ENCODE measurements around the gene CCDC188. TPM values are rescaled to one million over a fixed set of nuclear protein-coding genes. Genes with fewer than 3 reads are reported as not detected.

CCDC188 gene
- total and polyA plus RNA-seq, 2 of the 13 experiments (the other 11 are each of a cell fraction or from before 2014, with no cell fraction given), result not detected

- Histone ChIP-seq H3K4me3 (replicated peaks in 1 of 3; ENCODE audit: insufficient read depth in 1 of 3, low read depth in 2 of 3, low read length in 3 of 3) (no peak overlapping the region), H3K79me2 (ENCODE audit: insufficient read depth, low read length) (no peaks in the 10 kb centered on the region), H3K27ac (ENCODE audit: extremely low read length, insufficient read depth, low read length) (no peak overlapping the region), H3K4me1 (ENCODE audit: insufficient read depth, low read length) (no peaks in the 10 kb centered on the region), H3K9ac (ENCODE audit: insufficient read depth, low read depth, low read length) (no peak overlapping the region), H3K9me3 (ENCODE audit: low read length) (no peaks in the 10 kb centered on the region), H3K36me3 (replicated peaks in 1 of 2; ENCODE audit: control insufficient read depth in 1 of 2, insufficient read depth in 2 of 2, low read length in 2 of 2) (no peaks in the 10 kb centered on the region), H2AFZ (ENCODE audit: low read length) (no peak overlapping the region), H3K4me2 (ENCODE audit: low read depth, low read length) (no peak overlapping the region), H4K20me1 (ENCODE audit: insufficient read depth, low read length) (0 out of 2 replicates have a peak, but pooled peaks cover 3% of the 10 kb centered on the region), H3K27me3 (ENCODE audit: control insufficient read depth in 1 of 2, insufficient read depth in 2 of 2, low read length in 2 of 2) (peaks cover 23 to 71% of the 10 kb centered on the region in 2 experiments; a peak in 4 of 5 replicates)
- WGBS (ENCODE audit: low lambda C conversion rate), result no CpG with 5 or more reads among the region's 9 CpGs
- BruUV-seq (replicated peaks), result no TSS peak
- POLR2A ChIA-PET, result no interaction called here
- DNase-seq (ENCODE audit: low spot score), result no peak
- TF ChIP-seq TOE1 (CRISPR knock-in tag; IDR thresholded peaks at IDR 0.05) (no peak), GLI4 (CRISPR knock-in tag; IDR thresholded peaks at IDR 0.05; ENCODE audit: borderline replicate concordance) (no peak), TCF7 (IDR thresholded peaks at IDR 0.05; ENCODE audit: low read depth) (no peak), SIX1 (CRISPR knock-in tag; IDR thresholded peaks at IDR 0.05; ENCODE audit: borderline replicate concordance) (no peak), HOXA5 (CRISPR knock-in tag; IDR thresholded peaks at IDR 0.05) (no peak), TRIM22 (IDR thresholded peaks at IDR 0.05) (no peak), RAD21 (CRISPR knock-in tag; IDR thresholded peaks at IDR 0.05) (no peak), ZNF773 (CRISPR knock-in tag; IDR thresholded peaks at IDR 0.05; ENCODE audit: borderline replicate concordance) (no peak)
- ATAC-seq, result no peak
- CTCF ChIA-PET (ENCODE audit: low intra/inter-chr PET ratio, low total read pairs), result no interaction called here
- in situ Hi-C loops (cut with HindIII; ENCODE audit: extremely low pct_ligation_motif_present, low pct_unique_long_range_greater_than_20kb), result no loop called here
- intact Hi-C loops (cut with micrococcal nuclease; ENCODE audit: unreplicated experiment), result no loop called here
- no peak for FAIRE-seq
Observed at GRCh38 chr22:20182365-20182764, 31.5 kb upstream of the CCDC188 start.

- Histone ChIP-seq H3K27me3 (ENCODE audit: control insufficient read depth in 1 of 2, insufficient read depth in 2 of 2, low read length in 2 of 2) (peaks cover 23 to 76% of the 10 kb centered on the region in 2 experiments; a peak in 4 of 5 replicates), H4K20me1 (ENCODE audit: insufficient read depth, low read length) (0 out of 2 replicates have a peak, but pooled peaks cover 3% of the 10 kb centered on the region), H3K79me2 (ENCODE audit: insufficient read depth, low read length) (no peaks in the 10 kb centered on the region), H3K9ac (ENCODE audit: insufficient read depth, low read depth, low read length) (no peak overlapping the region), H2AFZ (ENCODE audit: low read length) (no peak overlapping the region), H3K27ac (ENCODE audit: extremely low read length, insufficient read depth, low read length) (no peak overlapping the region), H3K4me3 (replicated peaks in 1 of 3; ENCODE audit: insufficient read depth in 1 of 3, low read depth in 2 of 3, low read length in 3 of 3) (no peak overlapping the region), H3K36me3 (replicated peaks in 1 of 2; ENCODE audit: control insufficient read depth in 1 of 2, insufficient read depth in 2 of 2, low read length in 2 of 2) (no peaks in the 10 kb centered on the region), H3K4me1 (ENCODE audit: insufficient read depth, low read length) (no peaks in the 10 kb centered on the region), H3K9me3 (ENCODE audit: low read length) (no peaks in the 10 kb centered on the region), H3K4me2 (ENCODE audit: low read depth, low read length) (no peak overlapping the region)
- ChIA-PET POLR2A (no interaction called here), CTCF (ENCODE audit: low intra/inter-chr PET ratio, low total read pairs) (no interaction called here)
- in situ Hi-C loops (cut with HindIII; ENCODE audit: extremely low pct_ligation_motif_present, low pct_unique_long_range_greater_than_20kb) (no loop called here), intact Hi-C loops (cut with micrococcal nuclease; ENCODE audit: unreplicated experiment) (no loop called here)
- ATAC-seq, result no peak
- 44% methylated on average over 13 of the region's 18 CpGs for WGBS (ENCODE audit: low lambda C conversion rate)
- FAIRE-seq, result no peak
- no peak for DNase-seq (ENCODE audit: low spot score)
- no TSS peak for BruUV-seq (replicated peaks)
- TF ChIP-seq ZNF510 (CRISPR knock-in tag; IDR thresholded peaks at IDR 0.05; ENCODE audit: low read depth) (no peak), ZNF691 (CRISPR knock-in tag; IDR thresholded peaks at IDR 0.05; ENCODE audit: borderline replicate concordance, low read depth) (no peak), DZIP1 (CRISPR knock-in tag; IDR thresholded peaks at IDR 0.05) (no peak), ZNF83 (CRISPR knock-in tag; IDR thresholded peaks at IDR 0.05; ENCODE audit: borderline replicate concordance) (no peak), NFIB (CRISPR knock-in tag; IDR thresholded peaks at IDR 0.05; ENCODE audit: borderline replicate concordance) (no peak), PREB (CRISPR knock-in tag; IDR thresholded peaks at IDR 0.05) (no peak)
Observed at GRCh38 chr22:20181884-20182236, 31.0 kb upstream of the CCDC188 start.
